EH (cell line): ENCODE measurements around the gene OR10A2.
"Not testable (repeated sequence)": the region's sequence is repeated elsewhere in the genome, so short reads cannot be mapped to it uniquely, and the experiment has no call there.

Experiments used
- DNase-seq: peaks from one replicate; pipeline ENCODE4 v3.0.0-alpha.2; 2015; ENCODE audit warnings: low read depth

The OR10A2 gene

GRCh38 chr11:6887711-6888110, 24.9 kb downstream of the OR10A2 start:
- DNase-seq, result not testable (repeated sequence)

- DNase-seq, result no peak
Observed at GRCh38 chr11:6888830-6889229, 26.0 kb downstream of the OR10A2 start.

- no peak for DNase-seq
Observed at GRCh38 chr11:6889835-6890234, 27.0 kb downstream of the OR10A2 start.

GRCh38 chr11:6892400-6892799, 29.5 kb downstream of the OR10A2 start, which contains the start of gene OR2D2:
OR2D2 (minus strand) TSS chr11:6892500; CDS start chr11:6892500, 0 bp downstream.
- DNase-seq, result no peak

GRCh38 chr11:6894097-6894496, 31.2 kb downstream of the OR10A2 start:
- DNase-seq, result no peak

GRCh38 chr11:6895010-6895409, 32.2 kb downstream of the OR10A2 start:
- DNase-seq, result no peak

GRCh38 chr11:6898911-6899310, 36.1 kb downstream of the OR10A2 start:
- DNase-seq, result no peak

GRCh38 chr11:6900327-6900999, 37.6 kb downstream of the OR10A2 start:
- peak; percentile 3 for DNase-seq

GRCh38 chr11:6904804-6905203, 41.9 kb downstream of the OR10A2 start:
- not testable (repeated sequence) for DNase-seq

- DNase-seq, result no peak
Observed at GRCh38 chr11:6911378-6911777, 48.5 kb downstream of the OR10A2 start.

GRCh38 chr11:6911948-6912347, 49.1 kb downstream of the OR10A2 start:
- DNase-seq, result peak; percentile 7

- DNase-seq, result no peak
Observed at GRCh38 chr11:6919698-6920097, 56.8 kb downstream of the OR10A2 start.

- DNase-seq, result no peak
Observed at GRCh38 chr11:6920702-6921101, 57.8 kb downstream of the OR10A2 start, which contains the start of gene OR2D3. OR2D3 (plus strand) TSS chr11:6921002; CDS start chr11:6921002, 0 bp downstream.
